Ovary (tissue), 9 donors: Measurements from ENCODE around the gene ZNF532. TPM values are rescaled to one million over a fixed set of nuclear protein-coding genes. Genes with fewer than 3 reads are reported as not detected.

Experiments
- DNase-seq, 5 donors: peaks; one replicate each; pipeline ENCODE4 v3.0.0-alpha.2; 2019 to 2020
- H3K27ac ChIP-seq, 2 donors: fragments of 200-600 bp; one replicate each; pipeline versions ENCODE4 v1.5.1 to v1.8.0; 2019 to 2022
- H3K27me3 ChIP-seq: fragments of 200-600 bp; one replicate; pipeline ENCODE4 v1.8.0; 2022
- H3K36me3 ChIP-seq: fragments of 200-600 bp; sonication (generic); one replicate; pipeline ENCODE4 v1.5.1; 2019
- H3K4me1 ChIP-seq: one replicate; pipeline ENCODE4 v1.8.1; 2013; ENCODE audit warnings: mild to moderate bottlenecking, moderate library complexity; ENCODE audit not compliant: insufficient read depth
- H3K4me3 ChIP-seq: fragments of 200-600 bp; sonication (generic); one replicate; pipeline ENCODE4 v1.5.1; 2017
- H3K9me3 ChIP-seq, 2 donors: fragments of 200-600 bp in 1 of 2; sonication (generic) in 1 of 2; one replicate each; pipeline versions ENCODE4 v1.5.1 to v1.8.1; 2013 to 2019; ENCODE audit warnings: mild to moderate bottlenecking in 1 of 2, moderate library complexity in 1 of 2
- EP300 ChIP-seq: sonication (generic); formaldehyde crosslinking; IDR thresholded peaks from one replicate; pipeline ENCODE4 v1.6.1; 2017; ENCODE audit warnings: antibody characterized with exemption
- POLR2A ChIP-seq: fragments of 450-650 bp; IDR thresholded peaks from one replicate; pipeline ENCODE4 v1.6.1; 2017; ENCODE audit warnings: antibody characterized with exemption, mild to moderate bottlenecking, moderate library complexity
- WGBS, 3 donors: extraction: QIAGEN DNeasy Blood & Tissue Kit in 1 of 3; methylation state at CpG; one replicate each; pipeline versions ENCODE4 v1.1.5 to v1.1.7; 2013 to 2017; 5-methylcytosine and 5-hydroxymethylcytosine counted together
- intact Hi-C, 4 donors: fragments of 100-400 bp; cut with DNase I; formaldehyde crosslinking; loops; one replicate each; pipeline versions ENCODE4 v1.11.0 to v1.15.1; 2022 to 2023
- polyA plus RNA-seq, 2 donors: library from polyadenylated mRNA; stranded (reverse); fragments of 200-250 nt in 1 of 2; fragments of 350-450 nt in 1 of 2; fragmentation: Illumina TruSeq in 1 of 2; extraction: RNeasy Lipid Tissue Mini Kit (QIAGEN cat#74804) in 1 of 2; gene quantifications; one replicate each; pipeline ENCODE4 v1.2.3, GENCODE V29; 2013 to 2014
- total RNA-seq, 7 donors: library from RNA; depleted of rRNA in 2 of 7; stranded (reverse); fragments of >200 nt in 2 of 7; fragmentation: NEBNext Ultra II Directional in 3 of 7; extraction: Animal tissue kit (Norgen Biotek cat#: 25700) in 3 of 7; gene quantifications; one replicate each; pipeline versions ENCODE4 v1.1.0 to v1.2.4, GENCODE V29; 2016 to 2023
- TF ChIP-seq, protein P1 (sequence below), 3 donors: fragments of 450-650 bp in 2 of 3; fragments of 200-600 bp in 1 of 3; IDR thresholded peaks; one replicate each; pipeline versions ENCODE4 v1.5.1 to v1.8.0; 2016 to 2022; ENCODE audit warnings: antibody characterized with exemption in 3 of 3, mild to moderate bottlenecking in 1 of 3
- donor health status: DM: no; HTN: no; CAD: no; lungs with moderate emphysema.
- donor health status: DM: no; HTN: no; CAD: no.
- donor health status: Bipolar disorder and iron deficiency.
- donor health status: DM: yes; HTN: yes; CAD: no.
- donor health status: DM: no; HTN: no; CAD: no.
- donor health status: DM: yes; HTN: yes; CAD: no.

Gene ZNF532
- total and polyA plus RNA-seq, 9 donors = 40.5 to 162 (median 101) TPM

DNA sequence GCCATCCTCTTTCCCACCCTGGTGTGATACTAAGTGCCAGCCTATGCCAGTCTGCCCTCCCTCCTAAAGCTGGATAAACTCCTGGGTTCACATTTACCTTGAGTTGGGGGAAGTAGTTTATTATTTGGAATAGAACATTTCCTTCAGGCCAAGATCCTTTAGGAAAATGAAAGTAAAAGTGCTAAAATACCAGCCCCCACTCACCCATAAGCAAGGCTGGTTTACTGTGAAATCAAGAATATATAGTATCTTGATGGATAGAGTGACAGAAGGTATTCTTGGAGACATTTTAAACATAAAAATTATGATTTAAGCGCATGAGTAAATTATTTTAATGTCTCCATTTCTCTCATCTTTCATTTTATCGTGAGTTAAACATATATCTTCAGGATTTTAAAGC lies 27.1 kb downstream of the ZNF532 start:
- Histone ChIP-seq H3K9me3 (no peaks in the 10 kb centered on the region), H3K4me3 (no peak overlapping the region), H3K36me3 (no peaks in the 10 kb centered on the region), H3K4me1 (peaks cover 16% of the 10 kb centered on the region), H3K27me3 (no peaks in the 10 kb centered on the region), H3K27ac (no peak overlapping the region)
- TF ChIP-seq EP300 (no peak), POLR2A (no peak)
- TF ChIP-seq, protein P1, sequence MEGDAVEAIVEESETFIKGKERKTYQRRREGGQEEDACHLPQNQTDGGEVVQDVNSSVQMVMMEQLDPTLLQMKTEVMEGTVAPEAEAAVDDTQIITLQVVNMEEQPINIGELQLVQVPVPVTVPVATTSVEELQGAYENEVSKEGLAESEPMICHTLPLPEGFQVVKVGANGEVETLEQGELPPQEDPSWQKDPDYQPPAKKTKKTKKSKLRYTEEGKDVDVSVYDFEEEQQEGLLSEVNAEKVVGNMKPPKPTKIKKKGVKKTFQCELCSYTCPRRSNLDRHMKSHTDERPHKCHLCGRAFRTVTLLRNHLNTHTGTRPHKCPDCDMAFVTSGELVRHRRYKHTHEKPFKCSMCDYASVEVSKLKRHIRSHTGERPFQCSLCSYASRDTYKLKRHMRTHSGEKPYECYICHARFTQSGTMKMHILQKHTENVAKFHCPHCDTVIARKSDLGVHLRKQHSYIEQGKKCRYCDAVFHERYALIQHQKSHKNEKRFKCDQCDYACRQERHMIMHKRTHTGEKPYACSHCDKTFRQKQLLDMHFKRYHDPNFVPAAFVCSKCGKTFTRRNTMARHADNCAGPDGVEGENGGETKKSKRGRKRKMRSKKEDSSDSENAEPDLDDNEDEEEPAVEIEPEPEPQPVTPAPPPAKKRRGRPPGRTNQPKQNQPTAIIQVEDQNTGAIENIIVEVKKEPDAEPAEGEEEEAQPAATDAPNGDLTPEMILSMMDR (IDR thresholded peaks at IDR 0.05) = no peak
- no peak for DNase-seq
- 51 to 78% (median 59%) methylated on average over 2 of the region's 2 CpGs for WGBS, 3 donors
- intact Hi-C loops = no loop called here

DNA sequence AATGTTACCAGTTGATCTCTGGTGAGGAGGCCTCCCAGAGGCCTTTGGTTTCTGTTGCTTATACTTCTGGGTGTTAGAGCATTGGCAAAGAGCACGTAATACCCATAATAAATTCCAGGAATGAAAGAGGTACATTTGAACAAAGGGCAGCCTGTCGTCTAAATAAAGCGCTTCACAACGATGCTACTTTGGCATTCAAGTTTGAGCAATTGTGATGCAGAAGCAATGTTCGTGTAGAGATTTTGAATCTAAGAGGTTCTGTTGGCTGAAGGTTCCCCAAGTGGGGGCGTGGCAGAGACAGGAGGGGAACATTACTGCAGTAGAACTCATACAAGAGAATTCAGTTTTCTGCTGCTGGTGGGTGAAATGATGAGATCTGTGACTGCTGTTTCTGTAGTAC lies 27.8 kb downstream of the ZNF532 start:
- intact Hi-C loops = no loop called here
- H3K36me3 ChIP-seq = no peaks in the 10 kb centered on the region
- H3K4me3 ChIP-seq = no peak overlapping the region
- no peak for DNase-seq
- H3K9me3 ChIP-seq = no peaks in the 10 kb centered on the region
- H3K4me1 ChIP-seq = peaks cover 13% of the 10 kb centered on the region
- H3K27ac ChIP-seq = no peak overlapping the region
- no peak for TF ChIP-seq EP300
- no peaks in the 10 kb centered on the region for H3K27me3 ChIP-seq
- 67 to 81% (median 77%) methylated on average over 6 of the region's 6 CpGs for WGBS, 3 donors

DNA sequence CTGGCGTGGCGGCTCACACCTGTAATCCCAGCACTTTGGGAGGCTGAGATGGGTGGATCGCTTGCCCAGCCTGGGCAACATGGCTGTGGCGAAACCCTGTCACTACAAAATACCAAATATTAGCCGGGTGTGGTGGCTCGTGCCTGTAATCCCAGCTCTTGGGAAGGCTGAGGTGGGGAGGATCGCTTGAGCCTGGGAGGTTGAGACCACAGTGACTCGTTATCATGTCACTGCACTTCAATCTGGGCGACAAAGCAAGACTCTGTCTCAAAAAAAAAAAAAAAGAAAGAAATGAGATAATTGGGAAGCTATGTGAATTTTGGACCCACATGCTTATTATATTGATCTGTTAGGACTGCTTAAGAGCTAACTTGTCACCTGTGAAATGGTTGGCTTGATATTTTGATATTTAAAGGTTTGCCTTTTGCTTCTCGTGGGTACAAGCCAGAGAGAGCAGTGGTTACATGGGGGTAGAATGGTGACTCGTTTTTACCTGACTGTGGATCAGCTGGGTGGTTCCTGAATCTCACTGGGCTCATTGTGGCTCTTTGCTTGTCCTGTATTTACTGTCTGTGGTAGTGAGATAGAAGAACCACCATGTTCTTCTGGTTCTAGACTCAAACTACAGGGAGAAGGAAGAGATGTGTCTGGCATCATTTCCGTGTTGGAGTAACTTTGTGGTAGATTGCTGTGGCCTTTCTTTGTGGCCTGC lies 28.9 kb downstream of the ZNF532 start:
- DNase-seq = no peak
- intact Hi-C loops = no loop called here
- Histone ChIP-seq H3K36me3 (no peaks in the 10 kb centered on the region), H3K27me3 (no peaks in the 10 kb centered on the region), H3K27ac (no peak overlapping the region), H3K4me3 (no peak overlapping the region), H3K4me1 (peaks cover 11% of the 10 kb centered on the region), H3K9me3 (no peaks in the 10 kb centered on the region)
- 94 to 97% (median 96%) methylated on average over 12 of the region's 12 CpGs for WGBS, 3 donors
- TF ChIP-seq, protein P1 (IDR thresholded peaks at IDR 0.05) = no peak
- TF ChIP-seq EP300 (no peak), POLR2A (no peak)

DNA sequence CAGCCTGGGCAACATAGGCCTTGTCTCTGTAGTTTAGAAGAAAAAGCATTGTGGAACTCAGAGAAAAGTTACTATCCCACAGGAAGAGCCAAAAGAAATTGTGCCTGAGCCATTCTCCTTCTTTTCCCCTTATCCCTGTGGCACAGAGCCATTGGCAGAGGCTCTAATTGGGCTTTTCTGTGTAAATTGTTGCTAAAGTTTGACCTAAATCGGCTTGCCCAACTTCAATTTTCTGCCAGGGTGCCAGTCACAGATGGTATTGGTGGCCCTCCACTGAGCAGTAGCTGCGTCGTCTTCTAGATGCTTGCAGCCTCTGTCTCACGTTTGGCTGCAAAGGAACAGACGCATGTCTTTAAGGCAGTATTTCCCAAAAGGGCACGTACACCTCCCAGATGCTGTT lies 30.3 kb downstream of the ZNF532 start:
- no peak for DNase-seq
- Histone ChIP-seq H3K36me3 (no peaks in the 10 kb centered on the region), H3K27me3 (no peaks in the 10 kb centered on the region), H3K4me1 (peaks cover 11% of the 10 kb centered on the region), H3K27ac (no peak overlapping the region), H3K4me3 (no peak overlapping the region), H3K9me3 (no peaks in the 10 kb centered on the region)
- TF ChIP-seq POLR2A (no peak), EP300 (no peak)
- TF ChIP-seq, protein P1 (IDR thresholded peaks at IDR 0.05) = no peak
- intact Hi-C loops = no loop called here
- WGBS, 3 donors = 68 to 76% (median 71%) methylated on average over 6 of the region's 6 CpGs

DNA sequence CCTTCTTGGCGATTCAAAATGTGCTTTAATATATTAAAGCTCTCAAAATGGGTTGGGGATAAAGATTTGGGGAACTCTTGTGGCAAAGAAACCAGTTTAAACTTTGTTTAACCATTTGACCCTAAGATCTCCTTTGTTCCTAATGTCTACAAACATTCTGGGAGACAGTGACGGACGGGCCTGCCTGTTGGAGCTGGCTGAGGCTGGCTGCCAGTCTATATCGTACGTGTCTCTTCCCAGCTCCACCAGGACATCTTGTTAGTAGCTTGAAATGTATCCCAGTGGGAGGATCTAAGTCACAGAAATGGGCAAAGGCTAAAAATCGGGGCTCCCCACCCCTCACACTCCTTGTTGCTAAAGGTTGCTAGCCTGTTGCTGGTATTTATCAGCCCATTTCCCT lies 30.7 kb downstream of the ZNF532 start:
- Histone ChIP-seq H3K27me3 (no peaks in the 10 kb centered on the region), H3K36me3 (no peaks in the 10 kb centered on the region), H3K4me3 (no peak overlapping the region), H3K4me1 (peaks cover 16% of the 10 kb centered on the region), H3K9me3 (no peaks in the 10 kb centered on the region), H3K27ac (no peak overlapping the region)
- intact Hi-C loops = no loop called here
- TF ChIP-seq, protein P1 (IDR thresholded peaks at IDR 0.05) = no peak
- TF ChIP-seq EP300 = no peak
- TF ChIP-seq POLR2A = no peak
- WGBS, 3 donors = 83 to 87% (median 86%) methylated on average over 6 of the region's 6 CpGs
- no peak for DNase-seq
